K562 (cell line): ENCODE results near the gene TMEM50B.

Experiments
- NFYB ChIP-seq: IDR thresholded peaks from 2 replicates; pipeline ENCODE4 v1.6.1; 2011; ENCODE audit warnings: mild to moderate bottlenecking, moderate library complexity; ENCODE audit not compliant: insufficient read length; ENCODE audit errors: extremely low read depth
- SP1 ChIP-seq: sonication (generic); formaldehyde crosslinking; IDR thresholded peaks from 2 replicates; pipeline ENCODE4 v1.8.1; 2022; ENCODE audit warnings: mild to moderate bottlenecking, missing genetic modification reagents
- ZNF589 ChIP-seq: fragments of 200-800 bp; sonication (Bioruptor generic); IDR thresholded peaks from 2 replicates; pipeline ENCODE4 v1.6.1; 2016; ENCODE audit warnings: low read depth, missing genetic modification characterization, missing compliant biosample characterization

DNA sequence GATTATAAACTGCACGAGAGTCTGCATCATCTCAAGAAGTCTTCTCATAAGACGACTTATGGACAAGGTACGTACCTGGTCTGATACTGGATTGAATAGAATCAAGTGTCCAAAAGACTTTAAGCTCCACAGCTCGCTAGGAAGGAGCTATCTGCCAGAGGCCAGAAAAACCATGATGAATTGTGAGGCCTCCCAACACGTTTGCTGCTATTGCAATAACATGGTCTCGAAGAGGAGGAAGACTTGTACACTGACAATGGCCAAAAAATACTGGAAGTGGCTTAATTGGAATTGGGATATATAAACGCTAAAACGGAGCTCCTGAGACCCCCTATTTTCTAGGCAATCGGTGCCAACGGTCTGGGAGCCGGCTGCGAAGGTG lies 11.2 kb upstream of the TMEM50B start:
- TF ChIP-seq NFYB = no peak
- TF ChIP-seq ZNF589 (CRISPR knock-in tag) = no peak
- TF ChIP-seq SP1 (CRISPR knock-in tag) = no peak
